GM12874 (cell line): ENCODE data around the gene RASSF3.

Source experiments
- CTCF ChIP-seq: IDR thresholded peaks from 2 replicates; pipeline ENCODE4 v1.5.1; 2011; ENCODE audit warnings: low read depth, mild to moderate bottlenecking, control low read depth, low read length, moderate library complexity; ENCODE audit not compliant: insufficient read depth

Gene RASSF3

DNA sequence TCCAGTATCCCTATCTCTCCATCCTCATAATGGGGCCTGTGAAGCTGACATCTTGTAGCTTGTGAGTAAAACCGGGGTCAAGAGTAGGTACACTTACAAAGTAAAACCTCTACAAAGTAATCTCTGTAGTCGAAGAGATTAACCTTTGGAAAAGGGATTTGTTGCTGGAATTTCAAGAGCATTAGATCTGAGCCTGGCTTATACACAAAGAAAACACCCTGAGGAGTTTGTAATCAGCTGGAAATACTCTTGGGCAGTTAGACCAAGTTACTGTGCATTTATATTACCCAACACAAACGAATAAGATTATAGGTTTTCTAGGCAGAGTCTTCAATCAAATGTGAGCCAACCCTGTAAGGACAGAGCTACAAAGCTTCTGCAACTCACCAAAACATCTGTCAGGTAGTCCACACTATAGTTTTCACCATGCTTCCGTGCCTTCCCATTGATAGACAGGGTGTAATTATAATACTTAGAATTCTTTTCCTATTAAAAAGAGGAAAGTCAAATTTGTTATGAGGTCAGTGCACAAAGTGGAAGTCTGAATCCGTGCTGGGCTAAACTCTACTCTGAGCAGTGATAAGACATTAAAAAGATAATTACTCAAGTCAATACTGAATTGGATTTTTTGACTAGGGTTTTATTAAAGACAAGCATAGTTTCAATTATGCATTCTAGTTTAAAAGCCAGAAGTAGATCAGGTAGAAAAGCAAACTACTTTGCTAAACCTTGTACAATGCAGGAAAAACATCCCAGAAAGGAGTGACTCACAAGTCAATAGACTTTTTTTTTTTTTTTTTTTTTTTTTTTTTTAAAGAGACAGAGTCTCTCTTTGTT is 134.3 kb downstream of the RASSF3 start:
- no peak for TF ChIP-seq CTCF

GRCh38 chr12:64745259-64745807 is 135.0 kb downstream of the RASSF3 start:
- no peak for TF ChIP-seq CTCF

GRCh38 chr12:64745980-64746379 is 135.7 kb downstream of the RASSF3 start:
- no peak for TF ChIP-seq CTCF

- TF ChIP-seq CTCF = no peak
These were observed 136.4 kb downstream of the RASSF3 start for GRCh38 chr12:64746663-64747062.
